T-helper 22 cell (primary cell): ENCODE data around the gene PRSS53.
"Not testable (repeated sequence)": the region's sequence is repeated elsewhere in the genome, so short reads cannot be mapped to it uniquely, and the experiment has no call there.

Experiments used
- DNase-seq: peaks from one replicate; pipeline ENCODE4 v3.0.0-alpha.2; 2020; ENCODE audit warnings: low read depth

The PRSS53 gene

DNA sequence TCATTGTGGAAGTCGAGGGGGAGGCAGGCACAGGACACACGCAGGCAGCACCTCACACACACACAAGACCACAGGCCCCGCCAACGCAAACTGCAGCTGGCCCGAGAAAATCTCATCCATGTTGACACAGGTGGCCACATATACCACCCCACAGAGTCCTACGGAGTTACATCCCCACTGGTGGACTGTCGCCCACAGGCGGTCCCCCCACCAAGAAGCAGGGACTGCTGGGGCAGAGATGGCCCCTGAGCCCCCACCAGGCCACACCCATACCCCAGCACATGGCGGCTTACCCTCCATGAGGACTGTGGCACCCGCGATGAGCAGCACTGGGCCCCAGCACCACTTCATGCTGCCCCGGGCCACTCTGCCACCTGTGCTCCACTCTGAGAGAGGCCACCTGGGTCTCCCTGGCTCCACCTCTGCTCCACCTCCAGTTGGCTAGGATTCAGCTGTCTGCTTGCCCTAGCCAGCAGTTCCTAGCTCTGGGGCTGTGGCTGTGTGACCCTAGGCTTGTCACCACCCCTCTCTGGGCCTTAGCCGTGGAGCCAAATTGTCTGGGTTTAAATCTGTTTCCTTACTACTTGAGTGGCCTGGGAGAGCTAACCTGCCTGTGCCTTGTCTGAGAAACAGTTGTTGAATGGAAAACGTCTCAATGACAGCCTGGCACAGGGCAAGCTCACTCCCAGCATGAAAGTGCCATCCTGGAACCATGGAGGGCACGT is at the start of gene PRSS53:
Gene PRSS53 (minus strand): TSS at position 485 of the 725 bp plus-strand sequence. CDS start 134 bp downstream, at position 351.
- DNase-seq, result no peak

DNA sequence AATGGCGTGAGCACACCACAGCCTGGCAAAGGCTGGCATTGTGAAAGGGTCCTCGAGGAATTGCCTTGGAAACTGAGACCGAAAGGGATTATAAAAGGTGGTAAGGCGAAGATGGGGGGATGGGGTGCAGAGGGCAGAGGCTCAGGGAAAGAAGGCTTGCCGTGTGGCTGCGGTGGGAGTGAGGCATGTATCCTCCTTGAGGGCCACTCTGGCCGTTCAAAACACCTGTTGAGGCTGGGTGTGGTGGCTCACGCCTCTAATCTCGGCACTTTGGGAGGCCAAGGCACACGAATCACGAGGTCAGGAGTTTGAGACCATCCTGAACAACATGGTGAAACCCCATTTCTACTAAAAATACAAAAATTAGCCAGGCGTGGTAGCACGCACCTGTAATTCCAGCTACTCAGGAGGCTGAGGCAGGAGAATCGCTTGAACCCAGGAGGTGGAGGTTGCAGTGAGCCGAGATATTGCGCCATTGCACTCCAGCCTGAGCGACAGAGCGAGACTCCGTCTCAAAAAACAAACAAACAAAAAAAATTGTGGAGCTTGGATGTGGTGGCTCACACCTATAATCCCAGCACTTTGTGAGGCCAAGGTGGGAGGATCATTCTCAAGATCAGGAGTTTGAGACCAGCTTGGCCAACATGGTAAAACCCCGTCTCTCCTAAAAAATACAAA is 48.2 kb upstream of the PRSS53 start:
- not testable (repeated sequence) for DNase-seq

DNA sequence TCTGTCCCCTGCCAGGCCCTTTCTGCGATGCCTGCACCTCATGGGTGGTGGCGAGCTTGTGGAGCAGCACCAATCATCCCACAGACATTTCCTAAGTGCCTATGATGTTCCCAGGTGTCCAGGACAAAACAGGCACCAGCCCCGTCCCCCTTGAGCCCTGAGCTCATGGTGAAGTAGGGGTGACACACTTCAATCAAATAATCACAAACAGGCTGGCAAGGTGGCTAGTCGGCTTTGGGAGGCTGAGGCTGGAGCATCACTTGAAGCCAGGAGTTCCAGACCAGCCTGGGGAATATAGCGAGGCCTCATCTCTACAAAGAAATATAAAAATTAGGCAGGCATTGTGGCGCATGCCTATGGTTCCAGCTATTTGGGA is 47.5 kb upstream of the PRSS53 start:
- DNase-seq, result no peak

DNA sequence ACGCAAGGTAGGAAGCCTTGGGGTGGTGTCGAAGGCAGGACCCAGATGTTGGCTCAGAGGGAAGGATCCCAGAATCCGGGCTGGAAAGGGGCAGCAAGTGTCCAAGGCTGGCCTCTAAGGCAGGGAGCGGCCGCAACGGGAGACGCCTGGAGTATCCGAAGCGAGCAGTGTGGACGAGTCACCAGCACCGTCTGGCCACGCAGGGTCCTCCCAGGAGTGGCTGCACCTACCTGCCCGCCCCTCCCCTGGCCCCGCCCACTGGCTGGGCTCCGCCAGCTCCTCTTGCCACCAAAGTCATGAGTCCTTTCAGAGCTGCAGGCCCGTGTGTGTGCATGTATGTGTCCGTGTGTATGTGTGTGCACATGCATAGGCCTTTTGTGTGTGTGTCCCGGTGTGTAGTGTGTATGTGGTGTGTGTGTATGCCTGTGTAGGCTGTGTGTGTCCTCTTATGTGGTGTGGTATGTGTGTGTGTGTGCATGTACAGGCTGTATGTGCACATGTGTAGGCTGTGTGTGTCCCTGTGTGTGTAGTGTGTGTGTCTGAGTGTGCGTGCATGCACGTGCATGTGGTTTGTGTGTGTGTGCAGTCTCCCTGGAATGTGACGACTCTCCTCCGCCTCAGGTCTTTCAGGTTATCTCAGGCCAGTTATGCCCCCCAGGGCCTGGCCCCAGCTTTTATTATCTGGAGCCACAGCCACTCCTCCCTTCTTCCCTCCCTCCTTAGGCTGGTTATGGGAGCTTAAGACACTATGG is 47.0 kb upstream of the PRSS53 start, which contains the start of gene PRSS8:
Gene PRSS8 (minus strand): TSS at position 193 of the 752 bp plus-strand sequence. CDS start 229 bp downstream, outside the sequence.
- DNase-seq, result no peak

DNA sequence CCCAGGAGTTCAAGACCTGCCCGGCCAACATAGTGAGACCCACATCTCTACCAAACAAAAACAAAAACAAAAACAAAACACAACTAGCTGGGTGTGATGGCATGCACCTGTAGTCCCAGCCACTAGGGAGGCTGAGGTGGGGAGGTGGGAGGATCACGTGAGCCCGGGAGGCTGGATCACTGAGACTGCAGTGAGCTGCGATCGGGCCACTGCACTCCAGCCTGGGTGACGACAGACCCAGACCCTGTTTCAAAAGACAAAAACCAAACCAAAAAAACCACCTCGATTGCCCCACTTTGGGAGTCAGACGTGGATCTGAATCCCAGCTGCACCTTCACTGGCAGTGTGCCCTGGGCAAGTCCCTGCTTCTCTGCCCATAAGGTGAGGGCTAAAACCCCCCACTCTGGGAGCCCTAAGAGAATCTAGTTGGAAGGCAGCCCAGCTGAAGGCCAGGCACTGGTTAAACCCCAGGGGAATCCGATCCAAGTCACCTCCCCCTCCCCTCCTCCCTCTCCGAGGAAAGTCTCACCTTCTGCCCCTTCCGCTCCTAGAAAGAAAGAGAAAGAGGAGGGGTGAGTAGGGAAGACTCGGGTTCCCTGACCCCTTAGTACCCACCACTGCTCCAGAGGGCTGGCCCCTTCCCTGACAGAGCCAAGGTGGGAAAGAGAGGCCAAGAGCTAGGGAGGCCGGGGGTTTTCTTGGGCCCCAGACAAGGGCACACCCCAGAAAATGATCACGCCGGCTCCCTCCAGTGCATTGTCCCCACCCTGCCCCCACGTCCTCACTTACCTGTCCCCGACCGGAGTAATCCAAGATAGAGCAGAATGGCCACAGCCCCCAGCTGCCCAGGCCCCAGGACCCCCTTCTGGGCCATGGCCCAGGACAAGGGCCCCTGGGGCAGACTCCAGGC is 46.1 kb upstream of the PRSS53 start:
- no peak for DNase-seq

DNA sequence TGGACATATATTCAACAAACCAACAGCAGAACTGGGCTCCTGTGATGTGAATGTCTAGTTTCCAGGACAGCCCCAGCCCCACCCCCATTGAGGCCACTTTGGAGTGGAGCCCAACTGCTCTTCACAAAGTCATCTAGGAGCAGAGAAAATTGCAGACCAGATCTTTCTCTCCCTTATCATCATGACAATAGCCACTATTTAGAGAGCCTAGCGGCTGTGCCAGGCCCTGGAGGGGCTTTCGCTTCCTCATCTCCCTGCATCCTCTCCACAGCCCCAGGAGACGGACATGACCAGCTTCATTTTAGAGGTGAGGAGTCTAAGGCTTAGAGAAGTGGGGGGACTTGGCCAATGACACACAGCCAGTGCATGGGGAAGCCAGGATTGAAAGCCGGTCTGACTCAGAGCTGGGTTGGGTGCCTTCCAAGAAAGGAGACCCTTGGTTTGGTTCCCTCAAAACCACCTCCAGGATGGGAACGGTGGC is 45.4 kb upstream of the PRSS53 start:
- DNase-seq, result no peak

DNA sequence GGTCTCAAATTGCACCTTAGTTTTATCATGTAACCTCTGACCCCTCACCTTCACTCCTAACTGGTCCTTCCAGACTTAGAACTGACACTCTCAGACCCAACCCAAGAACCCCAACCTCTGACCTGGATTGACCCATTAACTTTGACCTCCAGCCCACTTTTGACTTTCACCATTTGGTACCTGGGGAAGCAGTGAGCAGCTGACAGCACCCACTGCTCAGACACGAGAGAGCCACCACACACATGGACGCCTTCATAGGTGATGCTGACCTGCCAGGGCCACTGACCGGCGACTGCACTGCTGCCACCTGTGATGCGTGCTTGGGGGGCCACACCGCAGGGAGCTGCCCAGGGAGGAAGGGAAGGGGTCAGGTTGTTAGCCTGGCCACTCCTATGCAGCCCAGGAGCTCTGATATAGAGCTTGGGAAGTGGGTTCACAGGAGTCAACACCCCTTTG is 44.3 kb upstream of the PRSS53 start:
- no peak for DNase-seq

DNA sequence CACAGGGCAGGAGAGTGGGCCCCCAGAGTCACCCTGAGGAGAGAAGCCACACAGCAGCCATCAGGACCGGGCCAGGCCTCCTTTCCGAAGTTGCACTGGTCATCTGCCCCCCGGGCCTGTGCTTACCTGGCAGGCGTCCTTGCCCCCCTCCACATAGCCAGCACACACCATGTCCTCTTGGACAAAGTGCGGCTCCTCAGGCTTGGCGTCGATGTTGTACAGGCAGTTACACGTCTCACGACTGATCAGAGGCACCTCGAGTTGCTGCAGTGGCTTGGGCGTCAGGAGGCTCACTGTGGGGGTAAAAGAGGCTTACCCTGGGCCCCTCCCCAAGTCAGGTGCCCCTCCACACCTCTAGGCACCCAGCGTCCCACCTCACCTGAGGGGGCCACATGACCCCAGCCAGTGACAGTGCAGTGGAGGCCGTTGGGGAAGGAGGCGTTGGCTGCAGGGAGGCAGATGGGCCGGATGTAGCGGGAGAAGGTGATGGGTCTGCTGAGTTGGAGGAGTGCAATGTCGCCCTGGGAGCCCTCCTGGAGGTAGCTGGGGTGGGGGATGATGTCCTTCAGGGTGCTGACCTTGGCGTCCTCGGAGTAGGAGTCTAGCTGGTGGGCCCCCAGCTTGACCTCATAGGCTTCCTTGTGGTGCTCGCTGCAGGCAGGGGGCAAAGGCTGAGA is 43.7 kb upstream of the PRSS53 start:
- no peak for DNase-seq

DNA sequence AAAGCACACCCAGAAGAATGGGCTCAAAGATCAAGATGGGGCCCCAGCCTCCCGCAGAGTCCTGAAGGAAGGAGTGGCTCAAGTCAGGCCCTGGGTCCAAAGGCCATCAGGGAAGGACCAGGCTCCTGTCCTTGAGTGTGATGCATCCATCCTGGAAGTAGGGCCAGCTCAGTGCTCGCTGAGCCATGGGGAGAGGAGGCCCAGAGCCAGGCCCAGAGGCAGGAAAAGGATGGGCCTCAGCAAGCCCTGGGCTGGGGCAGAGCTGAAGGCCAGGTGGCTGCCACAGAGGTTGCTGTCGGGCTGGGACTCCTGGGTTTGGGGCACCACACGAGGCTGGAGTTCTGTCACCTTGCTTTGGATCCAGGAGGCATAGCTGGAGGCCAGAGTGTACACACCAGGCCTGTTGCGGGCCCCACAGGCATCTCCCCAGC is 43.1 kb upstream of the PRSS53 start:
- DNase-seq, result no peak

DNA sequence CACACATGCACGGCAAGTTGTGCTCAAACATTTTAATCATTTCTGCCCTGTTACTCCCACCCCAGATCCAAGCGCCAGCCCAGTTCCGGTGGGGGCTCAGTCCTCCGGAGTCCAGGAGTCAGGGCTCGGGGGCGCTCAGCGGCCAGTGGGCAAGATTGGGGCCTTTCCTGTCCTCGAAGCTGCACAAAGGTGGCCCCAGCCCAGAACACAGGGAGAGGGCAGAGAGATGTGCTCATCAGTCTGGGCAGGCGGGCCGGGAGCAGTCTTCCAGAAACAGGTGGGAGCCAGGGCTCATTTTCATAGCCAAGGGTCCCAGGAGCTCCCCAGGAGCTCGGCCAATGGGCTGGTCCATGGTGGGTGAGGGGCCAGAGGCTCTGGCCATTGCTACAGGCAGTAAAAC is 42.7 kb upstream of the PRSS53 start:
- no peak for DNase-seq

DNA sequence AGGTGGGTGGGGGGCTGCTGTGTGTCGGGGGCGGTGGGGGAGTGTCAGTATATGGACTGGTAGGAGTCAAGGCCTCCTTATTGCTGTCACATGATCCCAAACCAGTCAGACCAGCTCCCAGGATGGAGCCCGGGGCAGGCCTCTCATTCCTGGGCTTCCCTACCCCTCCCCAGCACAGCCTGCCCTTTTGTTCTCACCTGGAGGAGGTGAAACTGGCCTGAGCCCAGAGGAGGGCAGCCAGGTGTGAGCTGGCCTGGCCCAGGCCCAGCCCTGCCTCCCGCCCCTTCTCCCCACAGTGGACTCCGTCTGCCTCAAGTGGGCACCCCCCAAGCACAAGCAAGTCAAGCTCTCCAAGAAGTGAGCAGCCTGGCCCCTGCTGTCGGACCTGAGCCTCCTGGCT is 42.2 kb upstream of the PRSS53 start:
- no peak for DNase-seq

DNA sequence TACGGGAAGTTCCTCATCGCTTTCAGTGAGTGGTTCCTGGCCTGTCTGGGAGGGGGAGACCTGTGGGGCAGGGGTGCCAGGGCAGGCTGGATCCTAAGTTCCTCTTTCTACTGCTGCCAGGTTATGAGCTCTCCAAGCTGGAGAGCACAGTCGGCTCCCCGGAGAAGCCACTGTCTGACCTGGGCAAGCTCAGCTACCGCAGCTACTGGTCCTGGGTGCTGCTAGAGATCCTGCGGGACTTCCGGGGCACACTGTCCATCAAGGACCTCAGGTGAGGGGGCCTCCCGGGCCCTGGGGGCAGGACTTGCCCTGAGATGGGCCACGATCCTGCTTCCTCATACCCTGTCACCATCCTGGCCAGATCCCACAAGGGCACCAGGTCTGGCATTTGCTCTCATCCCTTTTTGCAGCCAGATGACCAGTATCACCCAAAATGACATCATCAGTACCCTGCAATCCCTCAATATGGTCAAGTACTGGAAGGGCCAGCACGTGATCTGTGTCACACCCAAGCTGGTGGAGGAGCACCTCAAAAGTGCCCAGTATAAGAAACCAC is 41.7 kb upstream of the PRSS53 start:
- no peak for DNase-seq

DNA sequence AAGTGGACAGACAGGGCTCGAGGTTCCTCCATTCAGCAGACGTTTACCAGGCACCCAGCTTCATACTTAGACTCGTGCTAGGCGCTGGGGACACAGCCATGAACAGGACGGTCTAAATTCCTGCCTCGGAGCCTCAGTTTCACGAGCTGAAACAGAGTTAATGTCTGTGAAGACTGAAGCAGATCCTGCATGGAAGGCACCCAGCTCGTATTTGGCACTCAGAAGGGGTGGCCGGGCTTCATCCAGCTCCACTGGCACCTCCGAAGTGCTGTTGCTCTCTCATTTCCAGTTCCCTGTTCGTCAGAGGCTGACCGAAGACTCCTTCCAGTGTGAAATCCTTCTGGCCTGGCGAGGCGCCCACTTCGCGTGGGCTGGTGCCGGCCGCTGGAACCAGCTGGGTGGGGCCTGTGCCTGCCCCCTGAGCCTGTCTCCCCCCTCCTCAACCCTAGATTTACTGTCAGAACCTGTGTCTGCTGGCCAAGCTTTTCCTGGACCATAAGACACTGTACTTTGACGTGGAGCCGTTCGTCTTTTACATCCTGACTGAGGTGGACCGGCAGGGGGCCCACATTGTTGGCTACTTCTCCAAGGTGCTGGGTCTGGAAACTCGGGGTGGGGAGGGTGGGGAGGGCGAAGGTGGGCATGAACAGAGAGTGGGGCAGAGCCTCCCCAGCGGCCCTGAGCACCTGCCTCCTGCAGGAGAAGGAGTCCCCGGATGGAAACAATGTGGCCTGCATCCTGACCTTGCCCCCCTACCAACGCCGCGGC is 41.0 kb upstream of the PRSS53 start:
- no peak for DNase-seq

DNA sequence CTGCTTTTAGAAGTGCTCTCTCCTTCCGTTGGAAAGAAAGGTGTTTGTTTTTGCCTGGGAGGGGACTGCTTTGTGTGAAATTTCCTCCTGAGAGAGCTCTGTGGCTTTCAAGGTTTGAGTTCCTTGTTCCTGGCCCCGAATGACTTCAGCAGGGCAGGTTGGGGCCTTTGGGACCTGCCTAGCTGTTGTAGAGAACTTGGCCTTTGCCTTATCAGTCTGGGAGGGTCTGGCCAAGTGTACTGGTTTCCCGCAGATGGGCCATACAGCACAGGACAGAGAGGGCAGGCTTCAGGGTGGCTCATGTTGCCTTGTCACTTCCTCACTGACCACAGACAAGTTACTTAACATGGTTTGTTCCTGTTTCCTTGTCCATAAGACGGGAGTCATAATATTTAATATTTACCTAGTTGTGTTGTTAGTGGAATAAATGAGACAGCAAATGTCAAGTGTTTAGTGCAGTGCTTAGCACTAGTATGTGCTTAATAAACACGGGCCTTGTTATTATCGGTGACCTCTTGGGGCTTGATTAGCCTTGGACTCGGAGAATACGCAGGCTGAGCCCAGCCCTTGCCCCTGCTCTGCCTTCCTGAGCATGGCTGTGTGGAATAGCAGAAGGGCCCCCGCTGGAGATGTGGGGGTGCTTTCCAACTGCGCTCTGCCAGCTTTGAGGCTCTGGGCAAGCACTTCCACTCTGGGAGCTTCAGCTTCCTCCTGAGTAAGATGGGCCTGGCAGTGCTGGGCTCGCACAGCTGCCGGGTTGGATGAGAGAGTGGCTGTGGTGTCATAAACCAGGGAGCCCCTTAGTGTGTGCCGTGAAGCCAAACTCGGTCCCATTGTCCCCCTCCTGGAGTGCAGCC is 40.2 kb upstream of the PRSS53 start:
- no peak for DNase-seq

DNA sequence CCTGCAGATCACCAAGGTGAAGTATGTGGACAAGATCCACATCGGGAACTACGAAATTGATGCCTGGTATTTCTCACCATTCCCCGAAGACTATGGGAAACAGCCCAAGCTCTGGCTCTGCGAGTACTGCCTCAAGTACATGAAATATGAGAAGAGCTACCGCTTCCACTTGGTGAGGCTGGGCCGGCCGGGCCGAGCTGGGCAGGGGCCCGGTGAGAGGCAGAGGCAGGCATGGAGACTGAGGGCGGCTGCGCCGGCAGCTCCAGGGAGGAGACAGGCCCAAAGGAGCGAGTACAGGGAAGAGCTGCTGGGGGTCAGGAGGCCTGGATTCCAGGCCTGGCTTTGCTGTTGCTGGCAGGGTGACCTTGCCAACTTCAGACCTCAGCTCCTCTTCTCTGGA is 38.4 kb upstream of the PRSS53 start:
- no peak for DNase-seq

DNA sequence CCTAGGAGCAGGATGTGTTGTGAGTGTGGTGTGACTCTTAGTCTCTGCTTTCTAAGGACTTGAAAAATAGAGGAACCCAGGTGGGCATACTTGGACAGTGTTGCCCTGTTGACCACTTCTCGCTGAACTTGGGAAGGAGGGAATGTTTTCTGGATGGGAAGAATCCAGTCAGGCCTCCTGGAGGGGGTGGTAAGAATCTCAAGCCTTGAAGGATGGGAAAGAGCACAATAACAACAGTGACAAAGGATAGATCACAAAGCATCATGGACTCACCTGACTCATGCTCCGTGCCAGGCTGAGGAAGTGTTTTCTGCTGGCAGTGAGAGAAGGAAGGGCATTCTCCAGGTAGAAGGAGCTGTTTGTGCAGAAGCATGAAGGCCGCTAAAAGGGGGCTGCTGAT is 37.1 kb upstream of the PRSS53 start:
- no peak for DNase-seq

DNA sequence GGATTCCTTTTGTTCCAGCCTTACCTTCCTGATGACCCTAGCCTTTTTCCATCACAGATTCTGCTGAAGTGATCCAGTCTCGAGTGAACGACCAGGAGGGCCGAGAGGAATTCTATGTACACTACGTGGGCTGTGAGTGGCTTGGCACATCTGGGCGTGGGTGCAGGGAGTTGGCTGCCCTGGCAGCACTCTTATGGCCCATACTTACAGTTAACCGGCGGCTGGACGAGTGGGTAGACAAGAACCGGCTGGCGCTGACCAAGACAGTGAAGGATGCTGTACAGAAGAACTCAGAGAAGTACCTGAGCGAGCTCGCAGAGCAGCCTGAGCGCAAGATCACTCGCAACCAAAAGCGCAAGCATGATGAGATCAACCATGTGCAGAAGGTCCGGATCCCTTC is 31.4 kb upstream of the PRSS53 start:
- DNase-seq, result no peak

DNA sequence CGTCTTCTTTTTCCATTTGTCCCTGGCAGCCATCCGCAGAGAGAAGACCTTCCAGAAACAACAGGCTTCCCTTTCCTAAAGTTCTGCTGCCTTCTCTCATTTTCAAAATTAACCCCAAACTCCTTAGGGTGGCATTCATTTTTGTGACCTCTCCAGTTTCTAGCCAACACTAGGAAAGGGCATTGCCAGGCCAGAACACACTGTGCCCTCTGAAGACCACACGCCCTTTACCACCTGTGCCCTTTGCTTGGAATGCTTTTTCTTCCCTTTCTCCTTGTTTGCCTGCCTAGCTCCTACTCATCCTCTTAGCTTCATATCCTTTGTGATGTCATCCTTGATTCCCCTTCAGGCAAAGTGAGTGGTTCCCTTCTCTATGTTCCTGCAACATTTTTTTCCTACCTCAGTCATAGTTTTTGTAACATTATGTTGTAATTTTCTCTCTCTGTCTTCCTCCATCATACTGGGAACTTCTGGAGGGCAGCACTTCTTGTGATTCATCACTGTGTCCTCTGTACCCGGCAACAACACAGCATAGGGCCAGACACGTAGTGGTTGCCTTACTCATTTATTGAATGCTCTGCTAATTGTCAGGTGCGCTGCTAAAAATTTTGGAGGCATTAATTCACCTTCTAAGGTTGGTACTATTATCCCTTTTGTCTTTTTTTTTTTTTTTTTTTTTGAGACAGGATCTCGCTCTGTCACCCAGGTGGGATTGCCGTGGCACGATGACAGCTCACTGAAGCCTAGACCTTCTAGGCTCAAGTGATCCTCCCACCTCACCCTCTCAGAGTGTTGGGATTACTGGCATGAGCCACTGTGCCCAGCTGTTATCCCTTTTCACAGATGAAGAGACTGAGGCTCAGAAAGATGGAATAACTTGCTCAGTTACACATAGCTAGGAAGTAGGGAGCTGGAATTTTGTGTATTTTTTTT is 29.7 kb upstream of the PRSS53 start:
- no peak for DNase-seq
